22Rv1 (cell line): ENCODE measurements around the gene ACVR1B.

ENCODE experiments used
- CTCF ChIP-seq: fragments of 450-650 bp; IDR thresholded peaks from 2 replicates; pipeline ENCODE4 v1.5.1; 2017; ENCODE audit warnings: mild to moderate bottlenecking
- ZFX ChIP-seq: fragments of 450-650 bp; IDR thresholded peaks from 2 replicates; pipeline ENCODE4 v1.6.1; 2017; ENCODE audit warnings: antibody characterized with exemption, borderline replicate concordance

GRCh38 chr12:52005903-52006703 lies 54.6 kb downstream of the ACVR1B start:
- TF ChIP-seq CTCF (no peak), ZFX (no peak)
